ENCODE measurements around the gene LGR4.

Gene LGR4

DNA sequence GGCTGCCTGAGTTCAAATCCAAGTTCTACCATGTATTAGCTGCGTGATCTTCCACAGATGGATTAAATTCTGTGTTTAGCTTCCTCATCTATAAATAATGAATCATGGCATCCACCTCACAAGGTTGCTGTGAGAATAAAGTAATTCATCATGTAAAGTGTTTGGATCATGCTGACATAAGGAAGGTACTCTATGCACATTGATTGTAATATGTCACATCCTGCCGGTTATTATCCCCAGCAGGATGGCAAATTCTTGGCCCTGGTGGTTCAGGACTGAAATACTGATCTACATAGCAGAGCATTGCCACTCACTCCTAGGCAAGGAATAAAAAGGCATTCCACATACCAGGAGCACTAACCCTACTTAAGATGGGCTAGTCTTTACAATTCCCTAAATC is 40.8 kb downstream of the LGR4 start:
- H3K9me3 ChIP-seq, result no peaks in the 10 kb centered on the region
- H3K36me3 ChIP-seq, result no peaks in the 10 kb centered on the region
- no peak overlapping the region for H3K4me3 ChIP-seq (ENCODE audit: low read depth in 1 of 2, low read length in 1 of 2)
- no peak for TF ChIP-seq CTCF (IDR thresholded peaks at IDR 0.05)
- no peak overlapping the region for H3K27ac ChIP-seq
- H3K27me3 ChIP-seq, result no peaks in the 10 kb centered on the region
- H3K4me1 ChIP-seq (ENCODE audit: control insufficient read depth in 1 of 2, insufficient read depth in 1 of 2, low read depth in 1 of 2, low read length in 1 of 2), result no peaks in the 10 kb centered on the region

DNA sequence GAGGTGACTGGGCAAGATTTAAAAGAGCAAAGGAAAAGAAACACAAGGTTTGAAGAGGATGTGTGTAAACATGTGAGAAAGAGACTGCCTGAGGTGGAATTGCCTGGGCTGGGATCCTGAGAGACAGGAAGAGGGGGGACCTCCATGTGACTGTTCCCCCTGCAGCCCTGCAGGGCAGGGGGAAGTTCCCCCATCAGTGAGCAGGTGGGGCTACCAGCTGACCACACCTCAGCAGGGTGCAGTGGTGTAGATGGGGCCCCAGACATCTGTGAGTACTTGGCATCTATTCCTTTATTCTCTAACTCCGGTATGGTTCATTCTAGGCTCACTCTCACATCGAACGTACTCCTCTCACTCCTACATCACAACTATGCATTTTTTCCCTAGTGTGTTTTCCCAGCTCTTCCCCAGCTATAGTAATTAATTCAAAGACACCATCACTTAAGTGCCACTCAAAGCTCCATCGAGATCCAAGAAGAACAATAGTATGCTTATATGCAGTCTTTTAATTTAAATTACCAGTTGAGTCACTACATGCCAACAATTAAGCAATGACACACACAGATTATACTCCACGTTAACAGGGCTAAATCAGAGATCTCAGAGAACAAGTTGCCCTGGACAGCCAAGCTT is 42.7 kb downstream of the LGR4 start:
- H3K36me3 ChIP-seq, result no peaks in the 10 kb centered on the region
- no peaks in the 10 kb centered on the region for H3K4me1 ChIP-seq (ENCODE audit: control insufficient read depth in 1 of 2, insufficient read depth in 1 of 2, low read depth in 1 of 2, low read length in 1 of 2)
- H3K27ac ChIP-seq, result no peak overlapping the region
- H3K4me3 ChIP-seq (ENCODE audit: low read depth in 1 of 2, low read length in 1 of 2), result no peak overlapping the region
- H3K27me3 ChIP-seq, result no peaks in the 10 kb centered on the region
- no peak for TF ChIP-seq CTCF (IDR thresholded peaks at IDR 0.05)
- no peaks in the 10 kb centered on the region for H3K9me3 ChIP-seq

DNA sequence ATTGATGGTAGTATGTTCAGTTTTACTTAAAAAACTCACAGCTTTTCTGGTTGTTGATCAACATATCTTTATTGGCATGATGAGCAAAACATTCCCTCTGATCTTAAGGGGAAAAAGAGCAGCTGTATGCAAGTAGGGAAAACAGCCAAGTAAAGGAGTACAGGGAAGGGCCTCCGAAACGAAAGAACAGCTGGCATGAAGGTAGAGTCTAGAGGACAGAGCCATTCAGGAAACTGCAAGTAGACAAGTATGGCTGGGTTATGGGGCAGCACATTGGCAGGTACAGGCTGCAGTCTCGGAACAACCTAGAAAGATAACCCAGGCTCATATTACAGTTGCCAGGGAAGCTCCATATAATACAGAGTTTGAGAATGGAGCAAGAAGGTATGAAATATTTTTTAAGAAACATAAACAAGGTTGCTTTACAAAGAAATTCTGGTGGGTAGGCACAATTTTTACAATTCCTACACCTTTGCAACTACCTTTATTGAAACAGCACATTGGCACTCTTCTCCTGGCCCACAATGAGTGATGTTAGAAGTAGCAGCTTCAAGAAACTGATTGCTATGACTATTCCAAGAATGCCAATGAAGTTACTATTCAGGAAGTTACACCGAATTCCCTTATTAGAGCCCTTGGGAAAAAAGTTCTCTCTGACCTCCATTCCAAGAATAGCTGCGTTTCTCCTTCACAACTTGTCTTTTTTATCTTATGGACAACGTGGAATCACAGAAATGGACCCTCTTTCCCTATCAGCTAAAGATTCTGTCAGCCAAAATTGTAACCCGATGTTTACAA is 45.2 kb downstream of the LGR4 start:
- H3K36me3 ChIP-seq, result no peaks in the 10 kb centered on the region
- H3K27ac ChIP-seq, result no peak overlapping the region
- TF ChIP-seq CTCF (IDR thresholded peaks at IDR 0.05), result no peak
- no peaks in the 10 kb centered on the region for H3K27me3 ChIP-seq
- no peaks in the 10 kb centered on the region for H3K9me3 ChIP-seq
- no peak overlapping the region for H3K4me3 ChIP-seq (ENCODE audit: low read depth in 1 of 2, low read length in 1 of 2)
- peaks cover 8 to 9% of the 10 kb centered on the region in 2 experiments for H3K4me1 ChIP-seq (ENCODE audit: control insufficient read depth in 1 of 2, insufficient read depth in 1 of 2, low read depth in 1 of 2, low read length in 1 of 2)

- Histone ChIP-seq H3K27me3 (no peaks in the 10 kb centered on the region), H3K27ac (no peak overlapping the region), H3K36me3 (no peaks in the 10 kb centered on the region), H3K4me1 (ENCODE audit: control insufficient read depth in 1 of 2, insufficient read depth in 1 of 2, low read depth in 1 of 2, low read length in 1 of 2) (peaks cover 10 to 12% of the 10 kb centered on the region in 2 experiments), H3K4me3 (ENCODE audit: low read depth in 1 of 2, low read length in 1 of 2) (no peak overlapping the region), H3K9me3 (no peaks in the 10 kb centered on the region)
- no peak for TF ChIP-seq CTCF (IDR thresholded peaks at IDR 0.05)
Measured at GRCh38 chr11:27425814-27426213, 46.8 kb downstream of the LGR4 start.

DNA sequence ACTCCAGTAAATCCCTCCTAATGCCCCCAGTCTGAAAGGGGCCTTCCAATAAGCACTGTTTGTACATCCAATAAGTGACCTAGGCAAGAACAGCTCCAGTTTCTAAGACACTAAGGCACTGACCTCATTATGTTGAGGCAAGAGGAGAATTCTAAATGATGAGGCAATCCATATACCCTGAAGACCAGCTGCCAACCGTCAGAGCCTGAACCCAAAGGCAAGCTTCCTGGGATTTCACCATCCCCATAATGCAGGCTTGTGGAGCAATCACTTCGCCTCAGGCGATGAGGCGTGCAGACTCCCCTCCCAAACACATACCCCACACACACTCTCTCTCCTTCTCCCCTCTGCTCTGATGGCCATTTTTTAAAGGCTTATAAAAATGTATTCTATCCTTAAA is 49.5 kb downstream of the LGR4 start:
- Histone ChIP-seq H3K4me1 (ENCODE audit: control insufficient read depth in 1 of 2, insufficient read depth in 1 of 2, low read depth in 1 of 2, low read length in 1 of 2) (peaks cover 10 to 12% of the 10 kb centered on the region in 2 experiments), H3K9me3 (no peaks in the 10 kb centered on the region), H3K27me3 (no peaks in the 10 kb centered on the region), H3K36me3 (no peaks in the 10 kb centered on the region), H3K4me3 (ENCODE audit: low read depth in 1 of 2, low read length in 1 of 2) (no peak overlapping the region), H3K27ac (no peak overlapping the region)
- no peak for TF ChIP-seq CTCF (IDR thresholded peaks at IDR 0.05)

Measured in neutrophil (primary cell).